Ovary (tissue), 3 donors: Measurements from ENCODE around the gene ANAPC5.

ENCODE experiments used
- CTCF ChIP-seq, 3 donors: fragments of 450-650 bp in 2 of 3; fragments of 200-600 bp in 1 of 3; IDR thresholded peaks; one replicate each; pipeline versions ENCODE4 v1.5.1 to v1.8.0; 2016 to 2022; ENCODE audit warnings: antibody characterized with exemption in 3 of 3, mild to moderate bottlenecking in 1 of 3
- EP300 ChIP-seq: sonication (generic); formaldehyde crosslinking; IDR thresholded peaks from one replicate; pipeline ENCODE4 v1.6.1; 2017; ENCODE audit warnings: antibody characterized with exemption
- donor health status: DM: no; HTN: no; CAD: no.

- TF ChIP-seq EP300, result no peak
- TF ChIP-seq CTCF (IDR thresholded peaks at IDR 0.05), result no peak
Observed at GRCh38 chr12:121391619-121392324, 39.6 kb upstream of the ANAPC5 start.
